Tibial nerve (tissue), 4 donors: ENCODE results near the gene RPTOR.

Experiments used
- EP300 ChIP-seq, 2 donors: sonication (generic); formaldehyde crosslinking; IDR thresholded peaks; one replicate each; pipeline ENCODE4 v1.6.1; 2017; ENCODE audit warnings: antibody characterized with exemption in 2 of 2, mild to moderate bottlenecking in 1 of 2
- POLR2A ChIP-seq, 2 donors: fragments of 450-650 bp; IDR thresholded peaks; one replicate each; pipeline ENCODE4 v1.6.1; 2017; ENCODE audit warnings: antibody characterized with exemption in 2 of 2, mild to moderate bottlenecking in 2 of 2, moderate library complexity in 2 of 2
- TF ChIP-seq, protein P1 (sequence below), 5 experiments: fragments of 200-600 bp in 3 of 5; fragments of 450-650 bp in 2 of 5; sonication (generic) in 3 of 5; IDR thresholded peaks; one replicate each; pipeline ENCODE4 v1.5.1; 2016 to 2019; ENCODE audit warnings: antibody characterized with exemption in 5 of 5, mild to moderate bottlenecking in 3 of 5, moderate library complexity in 2 of 5

DNA sequence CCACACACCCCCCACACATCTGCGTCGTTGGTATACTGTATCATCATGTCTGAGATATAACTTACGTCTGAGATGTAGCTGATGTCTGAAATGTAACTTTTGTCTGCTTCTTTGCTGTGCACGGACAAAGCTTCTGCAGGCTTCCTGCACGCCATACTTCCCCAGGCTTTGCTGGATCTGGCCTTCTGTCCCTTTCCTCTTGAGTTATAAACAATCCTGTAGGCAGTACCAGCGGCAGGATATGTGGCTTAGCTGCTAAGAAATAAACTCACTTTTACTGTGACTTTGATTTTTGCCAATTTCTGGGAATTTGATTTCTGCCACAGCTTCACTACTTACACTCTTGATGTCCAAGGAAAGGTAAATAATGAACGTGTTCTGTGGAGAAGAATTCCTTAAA is 184.4 kb downstream of the RPTOR start:
- TF ChIP-seq POLR2A (IDR thresholded peaks at IDR 0.05) (no peak), EP300 (IDR thresholded peaks at IDR 0.05) (no peak)
- TF ChIP-seq, protein P1, sequence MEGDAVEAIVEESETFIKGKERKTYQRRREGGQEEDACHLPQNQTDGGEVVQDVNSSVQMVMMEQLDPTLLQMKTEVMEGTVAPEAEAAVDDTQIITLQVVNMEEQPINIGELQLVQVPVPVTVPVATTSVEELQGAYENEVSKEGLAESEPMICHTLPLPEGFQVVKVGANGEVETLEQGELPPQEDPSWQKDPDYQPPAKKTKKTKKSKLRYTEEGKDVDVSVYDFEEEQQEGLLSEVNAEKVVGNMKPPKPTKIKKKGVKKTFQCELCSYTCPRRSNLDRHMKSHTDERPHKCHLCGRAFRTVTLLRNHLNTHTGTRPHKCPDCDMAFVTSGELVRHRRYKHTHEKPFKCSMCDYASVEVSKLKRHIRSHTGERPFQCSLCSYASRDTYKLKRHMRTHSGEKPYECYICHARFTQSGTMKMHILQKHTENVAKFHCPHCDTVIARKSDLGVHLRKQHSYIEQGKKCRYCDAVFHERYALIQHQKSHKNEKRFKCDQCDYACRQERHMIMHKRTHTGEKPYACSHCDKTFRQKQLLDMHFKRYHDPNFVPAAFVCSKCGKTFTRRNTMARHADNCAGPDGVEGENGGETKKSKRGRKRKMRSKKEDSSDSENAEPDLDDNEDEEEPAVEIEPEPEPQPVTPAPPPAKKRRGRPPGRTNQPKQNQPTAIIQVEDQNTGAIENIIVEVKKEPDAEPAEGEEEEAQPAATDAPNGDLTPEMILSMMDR (IDR thresholded peaks at IDR 0.05), result no peak
